ACC112 (cell line): ENCODE data around the gene BCAN.

ENCODE experiments used
- H2AFZ ChIP-seq: fragments of 200-600 bp; sonication (generic); one replicate; pipeline ENCODE4 v1.6.0; 2017; ENCODE audit warnings: antibody characterized with exemption, low read length; ENCODE audit not compliant: unreplicated experiment
- H3K27ac ChIP-seq: fragments of 200-600 bp; sonication (generic); 2 replicates; pipeline ENCODE4 v1.5.1; 2014; ENCODE audit warnings: low read depth, mild to moderate bottlenecking, antibody characterized with exemption, low read length, moderate library complexity
- H3K27me3 ChIP-seq: fragments of 200-600 bp; sonication (generic); 2 replicates; pipeline ENCODE4 v1.6.1; 2014; ENCODE audit warnings: mild to moderate bottlenecking, antibody characterized with exemption, low read length, moderate library complexity, mixed read lengths; ENCODE audit not compliant: insufficient read depth
- H3K36me3 ChIP-seq: fragments of 200-600 bp; sonication (generic); 2 replicates; pipeline ENCODE4 v1.6.1; 2016; ENCODE audit warnings: mild to moderate bottlenecking, antibody characterized with exemption, low read length, moderate library complexity, mixed read lengths; ENCODE audit not compliant: insufficient read depth
- H3K4me1 ChIP-seq: fragments of 200-600 bp; sonication (generic); one replicate; pipeline ENCODE4 v1.6.1; 2016; ENCODE audit warnings: low read length, mixed read lengths; ENCODE audit not compliant: insufficient read depth, unreplicated experiment, control insufficient read depth
- H3K4me3 ChIP-seq: fragments of 200-600 bp; sonication (generic); 2 replicates; pipeline ENCODE4 v1.5.1; 2014; ENCODE audit warnings: mild to moderate bottlenecking, low read depth, low read length
- H3K79me2 ChIP-seq: fragments of 200-600 bp; sonication (generic); one replicate; pipeline ENCODE4 v1.6.0; 2016; ENCODE audit warnings: low read length; ENCODE audit not compliant: control insufficient read depth, unreplicated experiment, insufficient read depth

The BCAN gene

GRCh38 chr1:156644640-156645039 is 2.7 kb downstream of the BCAN start:
- Histone ChIP-seq H3K4me3 (no peak overlapping the region), H3K4me1 (no peaks in the 10 kb centered on the region), H3K36me3 (no peaks in the 10 kb centered on the region), H3K27ac (no peak overlapping the region), H2AFZ (no peak overlapping the region), H3K27me3 (peaks cover 100% of the 10 kb centered on the region), H3K79me2 (no peaks in the 10 kb centered on the region)

- Histone ChIP-seq H3K4me3 (no peak overlapping the region), H3K27ac (no peak overlapping the region), H3K4me1 (no peaks in the 10 kb centered on the region), H3K79me2 (no peaks in the 10 kb centered on the region), H2AFZ (no peak overlapping the region), H3K36me3 (no peaks in the 10 kb centered on the region), H3K27me3 (peaks cover 98% of the 10 kb centered on the region)
Measured at GRCh38 chr1:156645056-156645455, 3.1 kb downstream of the BCAN start.

DNA sequence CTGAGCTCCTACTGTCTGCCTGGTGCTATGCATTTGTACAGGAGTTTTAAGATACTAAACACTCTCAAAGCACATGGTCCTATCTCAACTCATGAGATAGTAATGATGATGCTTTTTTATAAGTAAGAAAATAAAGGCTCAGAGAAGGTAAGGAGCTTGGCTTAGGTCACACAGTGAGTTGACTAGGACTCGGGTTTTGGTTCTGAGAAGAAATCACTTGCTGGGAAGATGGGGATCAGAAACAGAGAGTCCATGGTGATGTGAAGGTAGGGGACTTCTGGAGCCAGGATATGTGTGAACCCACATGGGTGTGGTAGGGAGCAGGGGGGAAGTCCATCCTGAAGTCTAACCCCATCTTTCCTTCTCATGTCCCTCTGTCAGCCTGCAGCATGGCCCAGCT is 3.7 kb downstream of the BCAN start:
- Histone ChIP-seq H3K27me3 (peaks cover 97% of the 10 kb centered on the region), H3K4me3 (no peak overlapping the region), H2AFZ (no peak overlapping the region), H3K79me2 (no peaks in the 10 kb centered on the region), H3K4me1 (no peaks in the 10 kb centered on the region), H3K36me3 (no peaks in the 10 kb centered on the region), H3K27ac (no peak overlapping the region)

GRCh38 chr1:156646738-156647211 is 4.9 kb downstream of the BCAN start:
- Histone ChIP-seq H3K27ac (no peak overlapping the region), H2AFZ (no peak overlapping the region), H3K79me2 (no peaks in the 10 kb centered on the region), H3K4me3 (no peak overlapping the region), H3K4me1 (no peaks in the 10 kb centered on the region), H3K36me3 (no peaks in the 10 kb centered on the region), H3K27me3 (peaks cover 96% of the 10 kb centered on the region)

- H3K27me3 ChIP-seq = peaks cover 94% of the 10 kb centered on the region
- no peak overlapping the region for H2AFZ ChIP-seq
- H3K27ac ChIP-seq = no peak overlapping the region
Measured at GRCh38 chr1:156647351-156647750, 5.4 kb downstream of the BCAN start.

DNA sequence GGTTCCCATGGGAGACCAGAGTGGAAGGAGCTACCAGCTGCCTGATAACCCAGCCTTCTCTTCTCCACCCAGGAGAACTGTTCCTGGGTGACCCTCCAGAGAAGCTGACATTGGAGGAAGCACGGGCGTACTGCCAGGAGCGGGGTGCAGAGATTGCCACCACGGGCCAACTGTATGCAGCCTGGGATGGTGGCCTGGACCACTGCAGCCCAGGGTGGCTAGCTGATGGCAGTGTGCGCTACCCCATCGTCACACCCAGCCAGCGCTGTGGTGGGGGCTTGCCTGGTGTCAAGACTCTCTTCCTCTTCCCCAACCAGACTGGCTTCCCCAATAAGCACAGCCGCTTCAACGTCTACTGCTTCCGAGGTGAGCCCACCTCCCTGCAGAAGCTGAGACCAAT is 6.6 kb downstream of the BCAN start:
- Histone ChIP-seq H3K36me3 (no peaks in the 10 kb centered on the region), H3K4me1 (no peaks in the 10 kb centered on the region), H3K27me3 (peaks cover 87% of the 10 kb centered on the region), H3K27ac (no peak overlapping the region), H3K4me3 (no peak overlapping the region), H3K79me2 (no peaks in the 10 kb centered on the region), H2AFZ (no peak overlapping the region)

More at GRCh38 chr1:156647351-156647750, 5.4 kb downstream of the BCAN start:
- H3K36me3 ChIP-seq = no peaks in the 10 kb centered on the region
- H3K4me1 ChIP-seq = no peaks in the 10 kb centered on the region
- no peaks in the 10 kb centered on the region for H3K79me2 ChIP-seq
- H3K4me3 ChIP-seq = no peak overlapping the region

GRCh38 chr1:156648951-156649350 is 7.0 kb downstream of the BCAN start:
- Histone ChIP-seq H3K4me3 (no peak overlapping the region), H3K79me2 (no peaks in the 10 kb centered on the region), H3K27me3 (peaks cover 87% of the 10 kb centered on the region), H2AFZ (no peak overlapping the region), H3K27ac (no peak overlapping the region), H3K4me1 (no peaks in the 10 kb centered on the region), H3K36me3 (no peaks in the 10 kb centered on the region)

DNA sequence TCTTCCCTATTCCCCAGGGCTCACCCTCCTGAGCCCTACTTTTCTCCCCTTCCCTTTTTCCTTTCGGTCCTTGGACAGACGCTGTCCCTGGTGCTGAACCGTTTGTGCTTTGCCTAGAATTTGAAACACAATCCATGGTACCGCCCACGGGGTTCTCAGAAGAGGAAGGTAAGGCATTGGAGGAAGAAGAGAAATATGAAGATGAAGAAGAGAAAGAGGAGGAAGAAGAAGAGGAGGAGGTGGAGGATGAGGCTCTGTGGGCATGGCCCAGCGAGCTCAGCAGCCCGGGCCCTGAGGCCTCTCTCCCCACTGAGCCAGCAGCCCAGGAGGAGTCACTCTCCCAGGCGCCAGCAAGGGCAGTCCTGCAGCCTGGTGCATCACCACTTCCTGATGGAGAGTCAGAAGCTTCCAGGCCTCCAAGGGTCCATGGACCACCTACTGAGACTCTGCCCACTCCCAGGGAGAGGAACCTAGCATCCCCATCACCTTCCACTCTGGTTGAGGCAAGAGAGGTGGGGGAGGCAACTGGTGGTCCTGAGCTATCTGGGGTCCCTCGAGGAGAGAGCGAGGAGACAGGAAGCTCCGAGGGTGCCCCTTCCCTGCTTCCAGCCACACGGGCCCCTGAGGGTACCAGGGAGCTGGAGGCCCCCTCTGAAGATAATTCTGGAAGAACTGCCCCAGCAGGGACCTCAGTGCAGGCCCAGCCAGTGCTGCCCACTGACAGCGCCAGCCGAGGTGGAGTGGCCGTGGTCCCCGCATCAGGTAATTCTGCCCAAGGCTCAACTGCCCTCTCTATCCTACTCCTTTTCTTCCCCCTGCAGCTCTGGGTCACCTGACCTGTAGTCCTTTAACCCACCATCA is 10.4 kb downstream of the BCAN start:
- H3K4me1 ChIP-seq = peaks cover 7% of the 10 kb centered on the region
- no peaks in the 10 kb centered on the region for H3K36me3 ChIP-seq
- H3K27me3 ChIP-seq = peaks cover 87% of the 10 kb centered on the region
- H3K4me3 ChIP-seq = no peak overlapping the region
- no peak overlapping the region for H3K27ac ChIP-seq
- no peak overlapping the region for H2AFZ ChIP-seq
- H3K79me2 ChIP-seq = no peaks in the 10 kb centered on the region

GRCh38 chr1:156652992-156653355 is 11.1 kb downstream of the BCAN start:
- H3K36me3 ChIP-seq = no peaks in the 10 kb centered on the region
- no peak overlapping the region for H3K4me3 ChIP-seq
- H3K27me3 ChIP-seq = peaks cover 81% of the 10 kb centered on the region
- H3K79me2 ChIP-seq = no peaks in the 10 kb centered on the region
- H3K4me1 ChIP-seq = peaks cover 7% of the 10 kb centered on the region
- H3K27ac ChIP-seq = no peak overlapping the region
- no peak overlapping the region for H2AFZ ChIP-seq

DNA sequence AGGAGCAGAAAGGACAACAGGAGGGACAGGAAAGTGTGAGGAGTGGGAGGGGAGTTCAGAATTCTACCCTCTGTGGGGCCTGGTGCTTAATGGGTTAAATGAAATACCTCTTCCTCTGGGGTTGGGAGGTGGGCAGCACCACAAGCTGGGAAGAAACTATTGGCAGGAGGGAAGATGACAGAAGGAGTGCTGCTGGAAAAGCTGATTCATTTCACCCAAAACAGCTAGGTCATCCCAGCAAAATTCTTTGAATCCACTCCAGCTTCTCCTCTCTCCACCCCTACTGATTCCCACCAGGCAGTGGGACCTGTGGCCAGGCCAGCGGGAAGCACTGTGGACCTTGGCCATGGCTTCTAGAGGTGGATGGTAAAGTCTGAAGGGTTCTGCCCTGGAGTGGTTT is 12.8 kb downstream of the BCAN start:
- H3K27ac ChIP-seq = no peak overlapping the region
- H3K36me3 ChIP-seq = no peaks in the 10 kb centered on the region
- H2AFZ ChIP-seq = no peak overlapping the region
- H3K79me2 ChIP-seq = no peaks in the 10 kb centered on the region
- no peak overlapping the region for H3K4me3 ChIP-seq
- H3K4me1 ChIP-seq = peaks cover 12% of the 10 kb centered on the region
- peaks cover 64% of the 10 kb centered on the region for H3K27me3 ChIP-seq
